Thoracic aorta (tissue), 2 donors: ENCODE results near the gene TRIO. TPM values are rescaled to one million over a fixed set of nuclear protein-coding genes. Genes with fewer than 3 reads are reported as not detected.

Source experiments
- ATAC-seq: fragments of 150-250 bp; one replicate; pipeline ENCODE4 v1.8.0; 2017; ENCODE audit warnings: low read depth; ENCODE audit not compliant: insufficient number of reproducible peaks, low FRiP score
- DNase-seq: peaks from one replicate; pipeline ENCODE4 v3.0.0-alpha.2; 2020; ENCODE audit warnings: low spot score
- H3K27ac ChIP-seq, 2 donors: fragments of 200-600 bp; sonication (generic); 1 replicate in 1 of 2; 2 replicates in 1 of 2; pipeline ENCODE4 v1.5.1; 2016; ENCODE audit warnings: mild to moderate bottlenecking in 2 of 2, moderate library complexity in 2 of 2
- H3K27me3 ChIP-seq: fragments of 200-600 bp; sonication (generic); replicated peaks from 2 replicates; pipeline ENCODE4 v1.6.0; 2016; ENCODE audit warnings: mild to moderate bottlenecking; ENCODE audit not compliant: insufficient read depth
- H3K36me3 ChIP-seq: fragments of 200-600 bp; sonication (generic); one replicate; pipeline ENCODE4 v1.5.1; 2016
- H3K4me1 ChIP-seq, 2 donors: fragments of 200-600 bp; sonication (generic); 1 replicate in 1 of 2; 2 replicates in 1 of 2; pipeline versions ENCODE4 v1.5.1 to v1.6.0; 2016; ENCODE audit warnings: low read depth in 2 of 2, mild to moderate bottlenecking in 1 of 2; ENCODE audit not compliant: control insufficient read depth in 1 of 2
- H3K4me3 ChIP-seq: fragments of 200-600 bp; sonication (generic); 2 replicates; pipeline ENCODE4 v1.5.1; 2016; ENCODE audit warnings: mild to moderate bottlenecking
- H3K9me3 ChIP-seq: fragments of 200-600 bp; sonication (generic); 2 replicates; pipeline ENCODE4 v1.5.1; 2016
- total RNA-seq, 2 donors: library from RNA; depleted of rRNA; stranded (reverse); fragments of >200 nt; gene quantifications; one replicate each; pipeline versions ENCODE4 v1.1.0 to v1.2.3, GENCODE V29; 2016
- TF ChIP-seq, protein P1 (sequence below): fragments of 200-600 bp; sonication (generic); IDR thresholded peaks from one replicate; pipeline ENCODE4 v1.5.1; 2019; ENCODE audit warnings: antibody characterized with exemption

Gene TRIO
- total RNA-seq, 2 donors from 2014 or later, result 219 to 300 TPM

- Histone ChIP-seq H3K27me3 (no peaks in the 10 kb centered on the region), H3K36me3 (no peaks in the 10 kb centered on the region), H3K4me1 (peaks cover 10 to 61% of the 10 kb centered on the region in 2 donors), H3K9me3 (no peaks in the 10 kb centered on the region), H3K27ac (no peak overlapping the region), H3K4me3 (no peak overlapping the region)
- no peak for DNase-seq
- TF ChIP-seq, protein P1, sequence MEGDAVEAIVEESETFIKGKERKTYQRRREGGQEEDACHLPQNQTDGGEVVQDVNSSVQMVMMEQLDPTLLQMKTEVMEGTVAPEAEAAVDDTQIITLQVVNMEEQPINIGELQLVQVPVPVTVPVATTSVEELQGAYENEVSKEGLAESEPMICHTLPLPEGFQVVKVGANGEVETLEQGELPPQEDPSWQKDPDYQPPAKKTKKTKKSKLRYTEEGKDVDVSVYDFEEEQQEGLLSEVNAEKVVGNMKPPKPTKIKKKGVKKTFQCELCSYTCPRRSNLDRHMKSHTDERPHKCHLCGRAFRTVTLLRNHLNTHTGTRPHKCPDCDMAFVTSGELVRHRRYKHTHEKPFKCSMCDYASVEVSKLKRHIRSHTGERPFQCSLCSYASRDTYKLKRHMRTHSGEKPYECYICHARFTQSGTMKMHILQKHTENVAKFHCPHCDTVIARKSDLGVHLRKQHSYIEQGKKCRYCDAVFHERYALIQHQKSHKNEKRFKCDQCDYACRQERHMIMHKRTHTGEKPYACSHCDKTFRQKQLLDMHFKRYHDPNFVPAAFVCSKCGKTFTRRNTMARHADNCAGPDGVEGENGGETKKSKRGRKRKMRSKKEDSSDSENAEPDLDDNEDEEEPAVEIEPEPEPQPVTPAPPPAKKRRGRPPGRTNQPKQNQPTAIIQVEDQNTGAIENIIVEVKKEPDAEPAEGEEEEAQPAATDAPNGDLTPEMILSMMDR, result no peak
- ATAC-seq, result no peak
Observed at GRCh38 chr5:14445576-14446290, 302.6 kb downstream of the TRIO start.

DNA sequence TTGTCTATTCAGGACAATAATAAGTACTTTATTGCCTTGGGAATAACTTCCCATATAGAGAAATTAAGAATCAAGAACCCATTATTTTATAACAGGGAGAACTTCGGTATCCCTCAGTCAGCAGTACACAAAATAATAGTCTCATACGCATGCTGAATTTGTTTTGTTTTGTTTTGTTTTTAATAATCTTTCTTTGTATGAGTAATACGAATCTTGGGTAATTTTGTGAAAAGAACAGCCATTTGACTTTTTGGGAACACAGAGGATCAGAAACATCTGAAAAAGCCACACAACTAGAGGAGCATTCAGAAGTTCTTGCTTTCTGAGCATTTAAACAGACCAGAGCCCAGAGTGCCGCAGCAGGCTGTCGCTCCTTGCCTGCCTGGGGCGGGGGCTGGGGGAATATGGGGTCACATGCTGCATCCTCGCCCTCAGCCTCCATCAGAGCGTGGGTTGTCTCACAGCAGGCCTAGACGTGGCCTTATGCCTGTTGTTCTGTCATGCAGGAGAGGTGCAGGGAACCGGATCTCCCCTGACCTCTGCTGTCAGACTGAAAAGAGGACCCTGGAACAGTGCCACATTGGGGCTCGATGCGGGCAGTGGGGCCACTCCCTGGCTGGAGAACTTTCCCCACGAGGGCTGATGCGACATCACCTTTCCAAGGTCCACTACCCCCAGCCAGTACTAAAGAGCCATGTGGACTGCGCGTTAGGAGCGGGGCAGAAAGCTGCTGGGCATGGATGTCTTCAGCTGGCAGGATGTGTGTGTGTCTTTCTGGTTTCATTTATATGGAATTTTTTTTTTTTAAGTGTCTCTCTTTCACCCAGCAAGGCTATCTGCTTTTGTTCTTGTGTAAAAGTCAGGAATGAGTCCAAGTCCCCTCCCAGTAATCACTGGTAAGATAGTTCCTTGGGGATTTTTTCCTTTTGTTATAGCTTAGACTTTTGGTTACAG lies 305.1 kb downstream of the TRIO start:
- peak overlapping the region in 1 of 2 donors; percentile 51 for H3K27ac ChIP-seq
- TF ChIP-seq, protein P1, result no peak
- H3K9me3 ChIP-seq, result no peaks in the 10 kb centered on the region
- DNase-seq (no peak), ATAC-seq (no peak)
- H3K4me3 ChIP-seq, result no peak overlapping the region
- H3K4me1 ChIP-seq, result peaks cover 10 to 53% of the 10 kb centered on the region in 2 donors
- no peaks in the 10 kb centered on the region for H3K27me3 ChIP-seq
- H3K36me3 ChIP-seq, result no peaks in the 10 kb centered on the region

- Histone ChIP-seq H3K36me3 (no peaks in the 10 kb centered on the region), H3K4me3 (no peak overlapping the region), H3K27ac (peak overlapping the region; percentile 44 to 51), H3K27me3 (no peaks in the 10 kb centered on the region), H3K4me1 (peaks cover 10 to 55% of the 10 kb centered on the region in 2 donors), H3K9me3 (no peaks in the 10 kb centered on the region)
- DNase-seq (no peak), ATAC-seq (no peak)
- TF ChIP-seq, protein P1, result no peak
Observed at GRCh38 chr5:14449052-14449661, 306.0 kb downstream of the TRIO start.

DNA sequence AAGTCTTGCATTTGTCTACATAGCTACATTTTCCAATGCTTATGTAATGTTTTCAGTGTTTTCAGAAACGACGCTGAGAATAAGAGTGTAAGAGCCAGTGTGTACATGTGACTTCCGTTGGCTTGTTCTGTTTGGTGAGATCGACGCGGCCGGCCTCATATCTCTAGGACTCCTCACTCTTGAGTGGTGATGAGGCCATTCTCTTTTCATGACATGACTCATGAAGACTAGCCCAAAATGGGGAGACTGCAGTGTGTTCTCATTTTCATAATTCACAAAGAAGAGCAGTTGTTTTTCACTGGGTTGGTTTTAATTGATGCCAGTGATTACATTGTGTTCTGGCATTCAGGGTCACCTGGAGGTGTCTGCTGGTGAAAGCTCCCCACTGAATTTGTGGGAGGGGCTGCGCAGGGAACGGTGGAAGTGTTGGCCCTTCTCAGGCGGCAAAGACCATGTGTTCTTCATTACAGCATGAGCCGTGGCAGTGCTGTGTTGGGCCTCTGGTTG lies 306.9 kb downstream of the TRIO start:
- Histone ChIP-seq H3K27me3 (no peaks in the 10 kb centered on the region), H3K4me3 (no peak overlapping the region), H3K4me1 (peaks cover 10 to 50% of the 10 kb centered on the region in 2 donors), H3K36me3 (no peaks in the 10 kb centered on the region), H3K27ac (peak overlapping the region; percentile 44 to 51), H3K9me3 (no peaks in the 10 kb centered on the region)
- peak; percentile 77 for ATAC-seq
- TF ChIP-seq, protein P1, result no peak
- no peak for DNase-seq
